PC-9 (cell line): Measurements from ENCODE around the gene PRSS2.

Experiments
- EZH2 ChIP-seq: fragments of 200-600 bp; sonication (generic); IDR thresholded peaks from 2 replicates; pipeline ENCODE4 v1.8.0; 2017; ENCODE audit warnings: antibody characterized with exemption, low read depth
- TF ChIP-seq, protein P1 (sequence below): fragments of 200-600 bp; sonication (generic); conservative IDR thresholded peaks from 2 replicates; pipeline ENCODE4 v1.6.1; 2017; ENCODE audit warnings: mixed run types, antibody characterized with exemption, mild to moderate bottlenecking, moderate library complexity

DNA sequence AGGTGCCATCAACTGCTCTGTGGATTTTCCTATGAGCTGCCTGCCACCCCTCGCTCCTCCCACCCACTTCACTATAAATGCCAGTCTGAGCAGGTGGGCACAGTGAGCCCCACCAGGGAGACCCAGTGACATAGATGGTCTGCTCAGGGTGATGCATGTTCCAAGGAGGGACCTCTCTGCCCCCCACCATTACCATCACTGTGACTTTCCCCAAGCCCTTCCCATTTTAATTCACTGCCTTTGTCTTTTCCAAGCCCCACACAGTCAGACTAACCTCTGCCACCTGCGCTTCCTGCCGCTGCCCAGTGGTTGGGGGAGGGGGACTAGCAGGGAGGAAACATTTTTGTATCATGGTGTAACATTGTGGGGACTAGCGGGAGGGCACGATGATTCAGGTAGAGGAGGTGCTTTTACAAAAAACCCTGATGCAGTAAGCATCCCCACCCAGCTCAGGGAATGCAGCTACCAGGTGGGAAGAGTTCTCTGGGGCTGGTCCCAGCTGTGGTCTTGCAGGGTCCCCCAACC, 24.6 kb downstream of the PRSS2 start:
- TF ChIP-seq, protein P1, sequence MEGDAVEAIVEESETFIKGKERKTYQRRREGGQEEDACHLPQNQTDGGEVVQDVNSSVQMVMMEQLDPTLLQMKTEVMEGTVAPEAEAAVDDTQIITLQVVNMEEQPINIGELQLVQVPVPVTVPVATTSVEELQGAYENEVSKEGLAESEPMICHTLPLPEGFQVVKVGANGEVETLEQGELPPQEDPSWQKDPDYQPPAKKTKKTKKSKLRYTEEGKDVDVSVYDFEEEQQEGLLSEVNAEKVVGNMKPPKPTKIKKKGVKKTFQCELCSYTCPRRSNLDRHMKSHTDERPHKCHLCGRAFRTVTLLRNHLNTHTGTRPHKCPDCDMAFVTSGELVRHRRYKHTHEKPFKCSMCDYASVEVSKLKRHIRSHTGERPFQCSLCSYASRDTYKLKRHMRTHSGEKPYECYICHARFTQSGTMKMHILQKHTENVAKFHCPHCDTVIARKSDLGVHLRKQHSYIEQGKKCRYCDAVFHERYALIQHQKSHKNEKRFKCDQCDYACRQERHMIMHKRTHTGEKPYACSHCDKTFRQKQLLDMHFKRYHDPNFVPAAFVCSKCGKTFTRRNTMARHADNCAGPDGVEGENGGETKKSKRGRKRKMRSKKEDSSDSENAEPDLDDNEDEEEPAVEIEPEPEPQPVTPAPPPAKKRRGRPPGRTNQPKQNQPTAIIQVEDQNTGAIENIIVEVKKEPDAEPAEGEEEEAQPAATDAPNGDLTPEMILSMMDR, result no peak
- no peak for TF ChIP-seq EZH2
